GM18511 (cell line): ENCODE results near the gene HIBCH.
A peak's percentile ranks its signal among the peaks of the same experiment; 100 is the strongest.
"Not testable (repeated sequence)": the region's sequence is repeated elsewhere in the genome, so short reads cannot be mapped to it uniquely, and the experiment has no call there.

Source experiments
- ATAC-seq: cut with Tn5 transposase; IDR thresholded peaks from one replicate; pipeline ENCODE4 v1.9.1; 2021; ENCODE audit warnings: mild to moderate bottlenecking, moderate library complexity; ENCODE audit not compliant: unreplicated experiment

HIBCH gene

GRCh38 chr2:190343089-190343535 is 23.5 kb upstream of the HIBCH start:
- no peak for ATAC-seq

- no peak for ATAC-seq
Measured at GRCh38 chr2:190342611-190343010, 23.0 kb upstream of the HIBCH start.

GRCh38 chr2:190340369-190340768 is 20.7 kb upstream of the HIBCH start:
- no peak for ATAC-seq

- no peak for ATAC-seq
Measured at GRCh38 chr2:190339394-190339793, 19.8 kb upstream of the HIBCH start.

- no peak for ATAC-seq
Measured at GRCh38 chr2:190338453-190338852, 18.8 kb upstream of the HIBCH start.

DNA sequence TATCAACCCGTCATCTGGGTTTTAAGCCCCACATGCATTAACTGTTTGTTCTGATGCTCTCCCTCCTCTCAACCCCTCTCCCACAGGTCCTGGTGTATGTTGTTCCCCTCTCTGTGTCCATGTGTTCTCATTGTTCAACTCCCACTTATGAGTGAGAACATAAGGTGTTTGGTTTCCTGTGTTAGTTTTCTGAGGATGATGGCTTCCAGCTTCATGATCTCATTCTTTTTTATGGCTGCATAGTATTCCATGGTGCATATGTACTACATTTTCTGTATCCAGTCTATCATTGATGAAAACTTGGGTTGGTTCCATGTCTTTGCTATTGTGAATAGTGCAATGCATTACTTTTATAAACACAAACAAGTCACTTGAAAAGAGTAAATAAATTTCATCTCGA is 16.8 kb upstream of the HIBCH start:
- ATAC-seq = no peak

DNA sequence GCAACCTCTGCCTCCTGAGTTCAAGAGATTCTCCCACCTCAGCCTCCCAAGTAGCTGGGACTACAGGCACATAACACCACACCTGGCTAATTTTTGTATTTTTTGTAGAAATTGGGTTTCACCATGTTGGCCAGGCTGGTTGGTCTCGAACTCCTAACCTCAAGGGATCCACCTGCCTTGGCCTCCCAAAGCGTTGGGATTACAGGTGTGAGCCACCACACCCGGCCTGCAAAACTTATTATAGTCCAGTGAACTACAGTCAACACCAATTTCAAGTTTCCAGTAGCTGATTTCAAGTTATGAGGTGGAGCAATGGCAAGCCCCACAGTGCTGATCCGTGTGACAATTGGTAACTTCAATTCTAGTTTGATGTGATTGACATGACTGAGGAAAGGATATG is 16.0 kb upstream of the HIBCH start:
- not testable (repeated sequence) for ATAC-seq

- ATAC-seq = no peak
Measured at GRCh38 chr2:190335225-190335559, 15.6 kb upstream of the HIBCH start.

DNA sequence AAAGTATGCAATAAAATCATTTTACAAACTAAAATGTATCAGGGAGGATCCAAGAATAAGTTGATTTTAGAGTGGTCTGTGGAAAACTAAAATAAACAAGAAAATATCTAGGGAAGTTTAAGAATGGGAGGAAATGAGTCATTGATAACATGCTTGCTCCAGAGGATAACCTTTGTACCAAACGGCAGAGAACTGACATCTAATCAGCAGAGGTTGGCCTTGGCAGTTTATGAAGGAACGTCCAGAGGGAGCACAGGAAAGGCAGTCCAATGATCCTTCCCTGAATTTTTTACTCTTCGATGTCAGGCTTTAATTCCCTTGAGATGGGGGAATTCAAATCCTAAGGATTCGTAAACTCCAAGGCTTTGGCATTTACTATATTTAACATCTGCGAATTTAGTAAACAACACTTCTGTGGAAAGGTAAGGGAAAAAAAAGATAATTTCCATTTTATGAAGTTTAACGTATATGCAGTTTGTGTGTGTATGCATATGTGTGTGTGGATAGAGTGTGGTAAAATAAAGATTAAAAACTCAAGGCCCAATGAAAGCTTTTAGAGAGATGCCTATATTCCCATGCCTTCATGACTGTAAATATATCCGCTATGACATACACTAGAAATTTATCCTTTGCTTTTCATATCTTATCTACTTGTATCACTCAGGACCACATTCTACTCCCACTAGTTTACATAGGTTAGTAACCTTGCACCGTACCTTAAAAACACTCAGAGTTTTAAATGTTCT is 15.0 kb upstream of the HIBCH start:
- no peak for ATAC-seq

- no peak for ATAC-seq
Measured at GRCh38 chr2:190333928-190334327, 14.3 kb upstream of the HIBCH start.

GRCh38 chr2:190333395-190333794 is 13.8 kb upstream of the HIBCH start:
- no peak for ATAC-seq

GRCh38 chr2:190328573-190329147 is 9.0 kb upstream of the HIBCH start:
- no peak for ATAC-seq

DNA sequence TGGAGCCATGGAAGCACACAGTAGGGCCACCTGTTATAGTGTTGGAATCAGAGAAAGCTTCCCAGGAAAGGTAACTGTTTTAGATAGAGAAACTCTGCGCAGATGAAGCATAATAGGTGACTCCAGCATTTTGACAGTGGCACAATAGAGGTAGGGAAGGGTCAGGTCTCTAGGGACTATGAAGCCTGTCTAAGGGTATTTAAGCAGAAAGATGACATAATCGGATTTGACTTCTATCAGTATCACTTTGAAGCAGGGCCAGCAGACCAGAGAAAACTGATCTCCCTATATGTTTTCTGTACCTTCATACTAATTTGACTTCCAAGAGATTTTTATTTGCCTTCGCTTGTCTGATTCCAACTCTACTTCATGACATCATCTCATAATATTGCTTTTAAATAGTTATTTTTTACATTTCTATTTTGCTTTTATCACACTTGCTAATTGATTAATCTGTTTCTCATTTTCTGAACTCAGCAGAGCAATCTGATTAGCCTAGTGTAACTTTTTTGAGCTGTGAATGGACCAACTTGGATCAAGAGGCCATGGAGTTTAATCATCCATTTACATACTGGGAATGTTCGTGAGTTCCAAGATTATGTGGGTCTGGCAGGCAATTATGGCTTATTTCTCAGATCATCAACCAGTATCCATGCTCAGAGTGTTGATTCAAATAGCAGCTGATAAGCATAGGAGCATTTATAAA is 8.4 kb upstream of the HIBCH start:
- no peak for ATAC-seq

- ATAC-seq = no peak
Measured at GRCh38 chr2:190325588-190325987, 6.0 kb upstream of the HIBCH start.

- no peak for ATAC-seq
Measured at GRCh38 chr2:190323406-190323805, 3.8 kb upstream of the HIBCH start.

DNA sequence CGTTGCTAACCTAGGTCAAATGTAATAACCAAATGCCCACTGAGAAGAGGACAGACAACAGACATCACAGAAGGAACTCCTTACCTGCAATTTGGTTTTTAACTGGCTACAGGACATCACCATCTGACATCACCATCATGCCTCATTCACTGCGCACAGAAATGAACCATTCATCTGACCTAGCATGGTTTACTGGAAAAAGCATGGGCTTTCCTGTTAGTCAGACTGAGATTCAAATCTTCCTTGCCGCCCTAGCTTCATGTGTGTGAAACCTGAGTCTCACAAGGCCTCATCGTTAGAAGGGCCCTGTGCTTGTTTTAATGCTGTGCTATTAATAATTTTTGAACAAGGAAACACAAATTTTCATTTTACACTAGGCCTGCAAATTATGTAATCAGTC is 1.1 kb upstream of the HIBCH start:
- ATAC-seq = no peak

DNA sequence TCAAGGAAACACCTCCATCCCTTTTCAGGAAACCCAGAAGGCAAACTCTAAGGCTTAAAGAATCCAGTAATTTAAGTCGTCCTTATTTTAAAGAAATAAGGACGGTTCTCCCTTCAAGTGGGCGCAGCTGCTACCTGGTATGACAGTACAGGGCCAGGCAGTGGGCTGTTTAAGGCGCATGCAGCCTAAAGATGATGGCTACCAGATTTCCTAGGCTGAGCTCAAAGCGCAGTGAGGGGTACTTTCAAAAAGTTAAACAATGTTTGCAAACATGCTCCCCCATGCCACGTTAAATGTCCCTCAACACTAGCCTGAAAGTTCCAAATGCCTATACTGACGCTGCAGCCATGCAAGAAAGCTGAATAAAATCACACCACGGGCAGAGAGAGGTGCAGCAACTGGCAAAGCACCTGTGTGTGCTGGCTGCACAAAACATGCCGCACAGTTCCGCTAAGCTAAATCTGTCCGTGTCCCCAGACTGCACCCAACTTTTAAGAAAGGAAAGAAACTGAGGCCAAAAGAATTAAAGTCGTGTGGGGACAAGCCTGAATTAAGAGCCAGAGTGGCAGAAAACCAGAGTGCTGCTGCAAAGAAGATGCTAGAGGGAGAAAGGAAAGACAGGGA is 583 bp downstream of the HIBCH start:
- ATAC-seq = peak; percentile 57

DNA sequence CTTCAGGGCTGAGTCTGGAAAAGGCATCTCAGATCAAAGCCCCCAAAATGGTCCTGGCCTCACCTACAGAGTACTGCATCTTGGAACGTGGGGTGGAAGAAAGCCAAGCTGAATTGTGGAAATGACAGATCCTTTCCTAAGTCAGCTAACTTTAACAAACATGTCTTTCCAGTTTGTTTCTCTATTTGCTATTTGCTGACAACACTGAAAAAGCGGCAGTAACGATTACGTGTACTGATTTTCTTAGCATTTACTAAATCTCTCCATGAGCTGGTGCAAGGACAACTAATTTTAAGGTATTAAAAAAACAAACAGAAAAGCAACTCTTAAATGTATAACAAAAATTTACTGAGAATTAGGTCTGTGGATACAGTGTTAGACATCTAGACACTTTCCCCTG is 1.1 kb downstream of the HIBCH start:
- no peak for ATAC-seq

DNA sequence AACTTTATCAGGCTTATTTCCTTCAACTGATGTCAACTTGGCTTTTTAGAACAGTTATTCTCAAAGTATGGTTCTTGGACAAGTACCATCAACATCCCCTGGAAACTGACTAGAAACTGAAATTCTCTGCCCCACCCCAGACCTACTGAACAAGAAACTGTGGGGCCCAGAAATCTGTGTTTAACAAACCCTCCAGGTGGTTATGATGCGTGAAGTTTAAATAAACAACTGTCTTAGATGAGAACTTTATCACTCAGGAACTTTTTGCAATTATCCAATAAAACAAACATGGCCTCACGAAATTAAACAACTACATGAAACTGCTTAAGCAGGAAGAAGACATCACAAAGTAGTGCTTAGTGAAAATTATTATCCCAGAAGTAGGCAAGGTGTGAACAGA is 4.4 kb downstream of the HIBCH start:
- ATAC-seq = no peak

DNA sequence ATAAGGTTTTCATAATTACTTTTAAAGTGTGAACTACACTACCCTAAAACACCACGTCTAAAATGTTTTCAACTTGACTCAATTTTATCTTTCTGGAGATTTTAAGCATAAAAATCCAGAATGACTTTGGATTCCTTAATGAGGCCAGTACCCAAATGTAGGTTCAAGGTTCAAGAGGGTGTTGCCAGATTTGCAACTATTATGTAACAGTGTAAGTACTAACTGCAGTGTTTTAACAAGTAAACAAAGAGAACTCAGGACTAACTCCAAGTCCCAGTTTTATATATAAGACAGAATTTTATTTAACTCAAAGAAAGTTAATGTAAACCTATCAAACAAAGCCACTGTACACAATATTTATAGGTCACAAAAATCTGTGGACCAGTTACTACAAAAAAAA is 5.7 kb downstream of the HIBCH start:
- no peak for ATAC-seq

DNA sequence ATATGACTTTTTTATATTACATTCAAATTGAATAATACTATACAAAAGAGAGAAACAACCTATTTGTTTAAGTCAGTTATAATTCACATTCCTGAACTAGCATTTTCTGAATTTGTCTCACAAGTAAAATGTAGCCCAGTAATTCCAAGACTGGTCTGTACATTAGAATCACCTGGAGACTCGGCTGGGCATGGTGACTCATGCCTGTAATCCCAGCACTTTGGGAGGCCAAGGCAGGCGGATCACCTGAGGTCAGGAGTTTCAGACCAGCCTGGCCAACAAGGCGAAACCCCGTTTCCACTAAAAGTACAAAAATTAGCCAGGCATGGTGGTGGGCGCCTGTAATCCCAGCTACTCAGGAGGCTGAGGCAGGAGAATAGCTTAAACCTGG is 7.0 kb downstream of the HIBCH start:
- ATAC-seq = not testable (repeated sequence)
